ENCODE measurements around the gene SAMD3. TPM values are rescaled to one million over a fixed set of nuclear protein-coding genes. Genes with fewer than 3 reads are reported as not detected.

SAMD3 gene
- total and polyA plus RNA-seq, 2 experiments from 2014 or later: 3.8 to 4.9 TPM

GRCh38 chr6:130158548-130158947, 64.2 kb downstream of the SAMD3 start (continued):
- TF ChIP-seq ZNF462 (CRISPR knock-in tag; IDR thresholded peaks at IDR 0.05) (no peak), ETS1 (IDR thresholded peaks at IDR 0.05) (no peak), CREB1 (CRISPR knock-in tag; IDR thresholded peaks at IDR 0.05; ENCODE audit: low read depth) (no peak), REST (IDR thresholded peaks at IDR 0.05; ENCODE audit: unreplicated experiment) (no peak), POLR2AphosphoS5 (IDR thresholded peaks at IDR 0.05; ENCODE audit: low read depth) (no peak), NANOG (IDR thresholded peaks at IDR 0.05; ENCODE audit: borderline replicate concordance) (no peak)
